Nephron progenitor cell (in vitro differentiated cells): ENCODE data around the gene CDH4.

Source experiments
- DNase-seq: peaks from one replicate; pipeline ENCODE4 v3.0.0; 2021
- H3K27ac Mint-ChIP-seq: 2 replicates; pipeline ENCODE4 v1.8.0; 2021; ENCODE audit warnings: mild to moderate bottlenecking, moderate library complexity, mixed read lengths
- H3K27me3 Mint-ChIP-seq: 2 replicates; pipeline ENCODE4 v1.8.0; 2021; ENCODE audit warnings: mild to moderate bottlenecking, low read depth, mixed read lengths; ENCODE audit not compliant: poor library complexity
- H3K36me3 Mint-ChIP-seq: 2 replicates; pipeline ENCODE4 v1.8.0; 2021; ENCODE audit warnings: low read depth, mixed read lengths
- H3K4me1 Mint-ChIP-seq: 2 replicates; pipeline ENCODE4 v1.8.0; 2021; ENCODE audit warnings: mixed read lengths
- H3K4me3 Mint-ChIP-seq: 2 replicates; pipeline ENCODE4 v1.8.0; 2021; ENCODE audit warnings: mild to moderate bottlenecking, moderate library complexity, mixed read lengths
- H3K9me3 Mint-ChIP-seq: 2 replicates; pipeline ENCODE4 v1.8.0; 2021; ENCODE audit warnings: mild to moderate bottlenecking, moderate library complexity, mixed read lengths
- TF ChIP-seq, protein P1 (sequence below): fragments of 200-600 bp; sonication (generic); IDR thresholded peaks from 2 replicates; pipeline ENCODE4 v1.5.0; 2021; ENCODE audit warnings: antibody characterized with exemption

The CDH4 gene

DNA sequence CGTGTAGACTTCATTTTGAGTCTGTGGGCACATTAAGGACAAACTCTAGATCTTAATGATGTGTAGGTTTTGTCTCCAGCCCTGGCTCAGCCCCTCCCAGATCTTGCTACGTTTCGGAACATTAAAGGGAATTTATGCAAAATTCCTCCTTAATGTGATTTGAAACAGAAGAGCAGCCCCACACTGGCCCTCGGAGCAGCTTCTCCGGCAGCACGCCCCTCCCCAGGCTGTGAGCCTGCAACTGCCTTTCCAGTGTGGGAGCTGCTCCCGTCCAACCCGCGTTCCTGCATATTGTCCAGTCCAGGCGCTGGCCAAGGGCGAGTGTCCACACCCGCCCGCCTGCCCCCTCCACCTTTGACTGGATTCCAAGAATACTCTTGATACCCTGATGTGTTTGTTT lies 556.4 kb downstream of the CDH4 start:
- no peak for DNase-seq
- H3K4me3 Mint-ChIP-seq: no peak overlapping the region
- TF ChIP-seq, protein P1, sequence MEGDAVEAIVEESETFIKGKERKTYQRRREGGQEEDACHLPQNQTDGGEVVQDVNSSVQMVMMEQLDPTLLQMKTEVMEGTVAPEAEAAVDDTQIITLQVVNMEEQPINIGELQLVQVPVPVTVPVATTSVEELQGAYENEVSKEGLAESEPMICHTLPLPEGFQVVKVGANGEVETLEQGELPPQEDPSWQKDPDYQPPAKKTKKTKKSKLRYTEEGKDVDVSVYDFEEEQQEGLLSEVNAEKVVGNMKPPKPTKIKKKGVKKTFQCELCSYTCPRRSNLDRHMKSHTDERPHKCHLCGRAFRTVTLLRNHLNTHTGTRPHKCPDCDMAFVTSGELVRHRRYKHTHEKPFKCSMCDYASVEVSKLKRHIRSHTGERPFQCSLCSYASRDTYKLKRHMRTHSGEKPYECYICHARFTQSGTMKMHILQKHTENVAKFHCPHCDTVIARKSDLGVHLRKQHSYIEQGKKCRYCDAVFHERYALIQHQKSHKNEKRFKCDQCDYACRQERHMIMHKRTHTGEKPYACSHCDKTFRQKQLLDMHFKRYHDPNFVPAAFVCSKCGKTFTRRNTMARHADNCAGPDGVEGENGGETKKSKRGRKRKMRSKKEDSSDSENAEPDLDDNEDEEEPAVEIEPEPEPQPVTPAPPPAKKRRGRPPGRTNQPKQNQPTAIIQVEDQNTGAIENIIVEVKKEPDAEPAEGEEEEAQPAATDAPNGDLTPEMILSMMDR: no peak
- H3K27me3 Mint-ChIP-seq: peaks cover 28% of the 10 kb centered on the region
- H3K4me1 Mint-ChIP-seq: peaks cover 21% of the 10 kb centered on the region
- no peaks in the 10 kb centered on the region for H3K36me3 Mint-ChIP-seq
- H3K9me3 Mint-ChIP-seq: no peaks in the 10 kb centered on the region
- no peak overlapping the region for H3K27ac Mint-ChIP-seq

DNA sequence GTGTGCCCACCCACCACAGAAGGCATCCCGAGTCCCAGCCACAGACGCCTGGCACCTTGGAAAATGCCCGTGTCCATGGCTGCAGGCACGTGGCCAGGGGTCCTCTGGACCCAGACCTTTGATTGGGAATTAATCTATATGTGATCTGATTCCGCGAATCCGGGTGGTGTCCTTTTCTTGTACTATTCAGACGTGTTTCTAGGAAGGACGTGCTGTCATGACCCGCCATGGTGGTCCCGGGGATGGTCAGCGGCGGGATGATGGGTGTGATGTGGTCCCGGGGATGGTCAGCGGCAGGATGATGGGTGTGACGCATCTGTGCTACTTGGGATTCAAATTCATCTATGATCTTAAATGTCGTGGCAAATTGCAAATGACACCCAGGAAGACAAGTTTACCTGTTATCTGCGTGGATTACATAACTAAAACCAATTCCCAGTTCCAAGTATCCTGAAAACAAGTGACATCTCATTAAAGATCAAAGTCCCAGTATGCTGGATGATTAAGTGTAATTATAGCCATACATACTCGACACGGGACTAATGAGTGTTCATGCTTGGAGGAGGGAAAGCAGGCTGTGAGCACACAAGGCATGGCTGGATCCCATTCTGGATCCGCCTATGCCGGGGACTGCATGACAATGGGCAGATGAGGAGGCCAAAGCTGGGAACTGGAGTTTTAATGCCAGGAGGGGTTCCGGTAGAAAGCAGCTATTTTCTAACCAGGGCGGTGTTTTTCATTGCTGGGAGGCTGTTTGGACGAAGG lies 557.1 kb downstream of the CDH4 start:
- H3K27me3 Mint-ChIP-seq: peaks cover 20% of the 10 kb centered on the region
- DNase-seq: no peak
- TF ChIP-seq, protein P1: no peak
- H3K9me3 Mint-ChIP-seq: no peaks in the 10 kb centered on the region
- no peaks in the 10 kb centered on the region for H3K36me3 Mint-ChIP-seq
- H3K27ac Mint-ChIP-seq: no peak overlapping the region
- H3K4me3 Mint-ChIP-seq: no peak overlapping the region
- peaks cover 14% of the 10 kb centered on the region for H3K4me1 Mint-ChIP-seq

DNA sequence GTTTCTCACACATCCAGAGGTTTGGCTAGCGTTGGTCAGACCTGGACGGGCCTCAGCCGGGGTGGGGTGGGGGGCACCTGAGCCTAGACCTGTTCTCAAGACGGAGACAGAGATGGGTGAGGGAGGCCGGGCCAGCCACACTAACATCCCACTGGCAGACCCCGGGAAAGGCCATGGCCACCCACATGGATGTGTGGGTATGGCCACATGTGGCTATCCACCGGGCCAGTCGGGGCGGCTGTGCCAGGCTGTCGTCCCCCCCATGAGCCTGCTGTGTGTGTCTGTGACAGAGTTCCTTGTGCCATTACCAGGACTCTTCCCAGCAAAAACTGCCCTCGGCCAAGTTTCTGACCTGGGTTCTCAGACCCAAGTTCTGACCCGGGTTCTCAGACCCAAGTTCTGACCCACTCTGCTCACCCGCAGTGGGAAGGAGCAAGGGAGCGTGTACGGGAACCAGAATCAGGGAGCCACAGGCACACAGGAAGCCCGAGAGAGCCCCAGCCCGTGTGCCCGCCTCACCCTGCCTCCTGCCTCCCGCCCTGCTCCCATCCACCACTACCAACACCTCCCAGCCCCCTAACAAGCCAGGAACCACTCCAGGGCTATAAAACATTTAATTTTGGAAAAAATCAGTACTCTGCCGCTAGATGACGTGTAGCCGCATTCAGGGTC lies 558.1 kb downstream of the CDH4 start:
- Mint-ChIP-seq H3K36me3 (no peaks in the 10 kb centered on the region), H3K4me3 (no peak overlapping the region), H3K9me3 (no peaks in the 10 kb centered on the region), H3K27me3 (peaks cover 16% of the 10 kb centered on the region), H3K27ac (no peak overlapping the region), H3K4me1 (peaks cover 11% of the 10 kb centered on the region)
- TF ChIP-seq, protein P1: no peak
- no peak for DNase-seq

DNA sequence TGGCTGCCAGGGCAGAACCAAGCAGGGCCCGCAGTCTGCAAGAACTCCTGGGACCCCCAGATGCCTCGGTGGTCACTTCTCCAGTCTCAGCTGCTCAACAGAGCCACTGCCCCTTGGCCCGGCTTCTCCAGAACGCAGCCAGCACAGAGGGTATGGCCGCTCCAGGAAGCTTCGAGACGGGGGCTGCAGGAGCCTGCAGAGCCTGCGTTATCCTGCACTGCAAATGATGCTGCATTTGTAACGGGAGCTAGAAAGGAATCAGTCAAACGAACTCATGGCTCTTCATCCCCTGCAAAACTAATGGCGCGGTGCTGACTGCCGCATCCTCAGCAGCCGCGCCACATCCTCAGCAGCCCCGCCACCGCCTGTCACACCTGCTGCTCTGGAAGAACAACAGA lies 558.7 kb downstream of the CDH4 start:
- Mint-ChIP-seq H3K27ac (no peak overlapping the region), H3K4me3 (no peak overlapping the region)
- no peak for DNase-seq

DNA sequence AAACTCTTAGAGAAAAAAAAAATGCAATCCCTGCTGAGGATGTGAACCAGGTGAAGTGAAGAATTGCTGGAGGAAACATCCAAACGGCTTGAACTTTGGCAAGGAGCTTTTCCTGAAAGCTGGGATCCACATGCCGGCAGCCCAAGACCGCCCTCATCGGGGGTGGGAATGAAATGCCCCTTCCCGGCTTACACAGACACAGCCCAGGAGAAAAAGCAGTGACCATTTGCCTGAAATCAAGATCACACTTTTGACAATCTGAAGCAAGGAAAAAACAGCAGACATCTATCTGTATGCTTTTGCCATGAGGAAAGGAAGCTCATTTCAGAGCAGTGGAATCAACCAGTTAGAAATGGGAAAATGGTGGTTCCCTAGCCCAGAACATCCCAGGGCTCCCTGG lies 559.1 kb downstream of the CDH4 start:
- TF ChIP-seq, protein P1: no peak
- no peak overlapping the region for H3K4me3 Mint-ChIP-seq
- no peaks in the 10 kb centered on the region for H3K9me3 Mint-ChIP-seq
- H3K27me3 Mint-ChIP-seq: peaks cover 15% of the 10 kb centered on the region
- no peaks in the 10 kb centered on the region for H3K36me3 Mint-ChIP-seq
- peaks cover 11% of the 10 kb centered on the region for H3K4me1 Mint-ChIP-seq
- DNase-seq: no peak
- H3K27ac Mint-ChIP-seq: no peak overlapping the region

More for the DNA sequence above, 558.7 kb downstream of the CDH4 start:
- H3K36me3 Mint-ChIP-seq: no peaks in the 10 kb centered on the region
- peaks cover 11% of the 10 kb centered on the region for H3K4me1 Mint-ChIP-seq
- H3K9me3 Mint-ChIP-seq: no peaks in the 10 kb centered on the region
- TF ChIP-seq, protein P1: no peak
- H3K27me3 Mint-ChIP-seq: peaks cover 15% of the 10 kb centered on the region
